GM12878 (cell line): ENCODE measurements around the gene PCNX1. TPM values are rescaled to one million over a fixed set of nuclear protein-coding genes. Genes with fewer than 3 reads are reported as not detected.

ENCODE experiments used
- ATAC-seq: fragments of 200-7000 bp; cut with Tn5 transposase; 3 replicates; pipeline ENCODE4 v1.9.1; 2020; ENCODE audit warnings: mild to moderate bottlenecking, moderate library complexity
- BruUV-seq: library from RNA; stranded (reverse); fragments of 400-500 nt; replicated peaks from 2 replicates; lab custom pipeline; 2021; lab: Mats Ljungman, UMichigan
- CTCF ChIA-PET: fragments of 300-600 bp; sonication (Branson Sonifier 250); formaldehyde crosslinking; extraction: SDS; loops from one replicate; lab custom pipeline; 2021; ENCODE audit warnings: inconsistent platforms; lab: Yijun Ruan, JAX
- POLR2A ChIA-PET: fragments of 350-600 bp; formaldehyde crosslinking; extraction: SDS; loops from one replicate; lab custom pipeline; 2021; ENCODE audit warnings: inconsistent platforms; lab: Charles Lee
- RAD21 ChIA-PET: fragments of 300-600 bp; sonication (Branson Sonifier 250); formaldehyde crosslinking; loops from one replicate; lab custom pipeline; 2023; ENCODE audit warnings: antibody characterized with exemption; ENCODE audit not compliant: unreplicated experiment; lab: Charles Lee
- SMC1A ChIA-PET: fragments of 300-600 bp; sonication (Branson Sonifier 250); formaldehyde crosslinking; loops from one replicate; lab custom pipeline; 2023; ENCODE audit not compliant: unreplicated experiment, uncharacterized antibody; lab: Charles Lee
- DNase-seq: peaks from one replicate; pipeline ENCODE4 v3.0.0-alpha.2; 2011; ENCODE audit warnings: low read depth, low spot score
- FAIRE-seq: peaks from 3 replicates; lab custom pipeline; 2011; peaks lifted over from hg19 to GRCh38; lab: Jason Lieb, UNC
- H2AFZ ChIP-seq: 2 replicates; pipeline ENCODE4 v1.6.0; 2011; ENCODE audit warnings: low read depth, low read length, control low read depth; ENCODE audit not compliant: control insufficient read depth
- H3K27ac ChIP-seq: 2 replicates; pipeline ENCODE4 v1.5.1; 2011; ENCODE audit warnings: control low read depth; ENCODE audit not compliant: control insufficient read depth, insufficient read depth
- H3K27me3 ChIP-seq, 2 experiments: replicated peaks in 1 of 2; 2 replicates each; pipeline versions ENCODE4 v1.6.0 to v1.6.1; 2011; ENCODE audit warnings: low read length in 1 of 2; ENCODE audit not compliant: control insufficient read depth in 2 of 2, insufficient read depth in 2 of 2
- H3K36me3 ChIP-seq, 2 experiments: 2 replicates each; pipeline ENCODE4 v1.5.1; 2011; ENCODE audit warnings: low read length in 1 of 2; ENCODE audit not compliant: control insufficient read depth in 2 of 2, insufficient read depth in 2 of 2
- H3K4me1 ChIP-seq: 2 replicates; pipeline ENCODE4 v1.6.1; 2011; ENCODE audit warnings: mild to moderate bottlenecking, low read length, moderate library complexity, mixed read lengths; ENCODE audit not compliant: control insufficient read depth, insufficient read depth
- H3K4me2 ChIP-seq: 2 replicates; pipeline ENCODE4 v1.6.0; 2011; ENCODE audit warnings: control low read depth; ENCODE audit not compliant: control insufficient read depth, insufficient read depth
- H3K4me3 ChIP-seq: fragments of 200-600 bp; sonication (generic); 2 replicates; pipeline ENCODE4 v1.5.1; 2016
- H3K79me2 ChIP-seq: 2 replicates; pipeline ENCODE4 v1.6.0; 2011; ENCODE audit warnings: low read length; ENCODE audit not compliant: control insufficient read depth, insufficient read depth
- H3K9ac ChIP-seq: 2 replicates; pipeline ENCODE4 v1.8.0; 2011; ENCODE audit warnings: low read length, control low read depth, mixed read lengths; ENCODE audit not compliant: control insufficient read depth, insufficient read depth
- H3K9me3 ChIP-seq: replicated peaks from 3 replicates; pipeline ENCODE4 v1.5.1; 2011; ENCODE audit warnings: mild to moderate bottlenecking, low read length; ENCODE audit not compliant: control insufficient read depth, insufficient read depth
- H4K20me1 ChIP-seq: 2 replicates; pipeline ENCODE4 v1.6.0; 2011; ENCODE audit not compliant: control insufficient read depth, insufficient read depth
- ATF7 ChIP-seq: fragments of 450-650 bp; IDR thresholded peaks from 2 replicates; pipeline ENCODE4 v1.6.1; 2016; ENCODE audit warnings: low read depth, mild to moderate bottlenecking
- BACH1 ChIP-seq: fragments of 450-650 bp; IDR thresholded peaks from 2 replicates; pipeline ENCODE4 v1.6.1; 2017; ENCODE audit warnings: mild to moderate bottlenecking, borderline replicate concordance
- CTCF ChIP-seq, 3 experiments: IDR thresholded peaks in 2 of 3; conservative IDR thresholded peaks in 1 of 3; 2 replicates each; pipeline ENCODE4 v1.5.1; 2011; ENCODE audit warnings: low read depth in 3 of 3, low read length in 3 of 3, mild to moderate bottlenecking in 3 of 3, control low read depth in 2 of 3, moderate library complexity in 2 of 3, inconsistent platforms in 1 of 3, mixed read lengths in 1 of 3; ENCODE audit not compliant: control insufficient read depth in 2 of 3, insufficient read depth in 1 of 3; ENCODE audit errors: extremely low read depth in 1 of 3
- FOXK2 ChIP-seq: fragments of 450-650 bp; IDR thresholded peaks from 2 replicates; pipeline ENCODE4 v1.6.1; 2017; ENCODE audit warnings: mild to moderate bottlenecking, moderate library complexity
- KLF5 ChIP-seq: fragments of 450-650 bp; IDR thresholded peaks from 2 replicates; pipeline ENCODE4 v1.6.1; 2014; ENCODE audit warnings: mild to moderate bottlenecking; ENCODE audit not compliant: partially characterized antibody
- RB1 ChIP-seq: fragments of 450-650 bp; formaldehyde crosslinking; IDR thresholded peaks from 2 replicates; pipeline ENCODE4 v1.6.1; 2017; ENCODE audit warnings: mild to moderate bottlenecking, borderline replicate concordance
- ZBED1 ChIP-seq: IDR thresholded peaks from 2 replicates; pipeline ENCODE4 v1.6.1; 2016; ENCODE audit warnings: borderline replicate concordance
- ZBTB11 ChIP-seq: fragments of 450-650 bp; formaldehyde crosslinking; IDR thresholded peaks from 2 replicates; pipeline ENCODE4 v1.5.0; 2022; ENCODE audit warnings: mild to moderate bottlenecking, missing genetic modification characterization
- WGBS: methylation state at CpG from one replicate; pipeline ENCODE4 v1.1.6; 2016; ENCODE audit warnings: low lambda C conversion rate; ENCODE audit not compliant: insufficient replicate concordance, insufficient coverage; ENCODE audit errors: missing lambda C conversion rate; 5-methylcytosine and 5-hydroxymethylcytosine counted together
- in situ Hi-C: fragments of 300-500 bp; cut with MboI; formaldehyde crosslinking; loops from 9 replicates; pipeline ENCODE4 v1.14.3; 2018; ENCODE audit warnings: mixed read lengths
- intact Hi-C: fragments of 100-400 bp; cut with micrococcal nuclease; formaldehyde crosslinking; loops from one replicate; pipeline ENCODE4 v1.14.2; 2022; ENCODE audit not compliant: unreplicated experiment
- polyA plus RNA-seq, 11 experiments: library from polyadenylated mRNA; depleted of rRNA in 4 of 11; unstranded in 6 of 11; stranded (reverse) in 5 of 11; fragments of >200 nt; fragmentation: Nextera tagmentation in 4 of 11; fragmentation: Illumina TruSeq in 1 of 11; extraction: Ambion mirVana in 4 of 11; extraction: Trizol in 1 of 11; gene quantifications; 1 replicate in 1 of 11; 2 replicates in 10 of 11; pipeline versions ENCODE4 v1.2.1 to v1.2.3, GENCODE V29; 2011 to 2016; ENCODE audit warnings: inconsistent platforms in 2 of 11, missing spikeins in 2 of 11, low read depth in 1 of 11
- total RNA-seq, 4 experiments: library from RNA; depleted of rRNA in 3 of 4; stranded (reverse); fragments of >200 nt in 3 of 4; fragmentation: Illumina TruSeq in 1 of 4; extraction: Trizol in 1 of 4; gene quantifications; 2 replicates each; pipeline versions ENCODE4 v1.2.1 to v1.2.3, GENCODE V29; 2013 to 2021
- TF ChIP-seq, protein P1 (sequence below): fragments of 450-650 bp; IDR thresholded peaks from 2 replicates; pipeline ENCODE4 v1.6.1; 2014; ENCODE audit warnings: mild to moderate bottlenecking
- TF ChIP-seq, protein P2 (sequence below): IDR thresholded peaks from 2 replicates; pipeline ENCODE4 v1.6.1; 2012; ENCODE audit warnings: low read depth, low read length, improper control_type of control experiment
- TF ChIP-seq, protein P3 (sequence below): IDR thresholded peaks from 2 replicates; pipeline ENCODE4 v1.6.1; 2012; ENCODE audit warnings: low read depth, low read length, improper control_type of control experiment

PCNX1 gene
- total and polyA plus RNA-seq, 10 of the 15 experiments (the other 5 are each of a cell fraction or from before 2014, with no cell fraction given), result 4.6 to 53.9 (median 20.5) TPM

DNA sequence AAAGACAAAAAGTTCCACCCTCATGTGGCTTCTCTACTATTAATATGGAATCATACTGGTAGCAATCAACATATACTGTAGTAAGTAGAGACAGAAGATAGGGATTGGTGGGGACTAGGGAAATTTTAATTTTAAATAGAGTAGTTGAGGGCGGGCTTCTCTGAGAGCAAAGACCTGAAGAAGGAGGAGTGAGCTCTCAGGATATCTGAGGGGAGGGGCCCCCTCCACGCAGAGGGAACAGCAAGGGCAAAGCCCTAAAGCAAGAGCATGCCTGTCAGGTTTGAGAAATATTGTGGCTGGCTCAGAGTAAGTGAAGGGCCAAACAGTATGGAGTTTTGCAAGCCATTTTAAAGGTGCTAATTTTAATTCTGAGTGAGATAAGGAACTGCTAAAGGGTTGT, 64.3 kb downstream of the PCNX1 start:
- H3K27me3 ChIP-seq, result no peaks in the 10 kb centered on the region
- no peak for DNase-seq
- no peak overlapping the region for H3K27ac ChIP-seq
- no peak overlapping the region for H3K9ac ChIP-seq
- in situ Hi-C loops (loop anchor here (5.0 kb wide), 1 partner anchor 159 kb away; no protein-coding TSS in a partner anchor), intact Hi-C loops (loop anchor here (10.0 kb wide), 2 partner anchors 257 to 347 kb away; no protein-coding TSS in a partner anchor)
- WGBS, result 76% methylated on average over 2 of the region's 2 CpGs
- no TSS peak for BruUV-seq
- no peak for TF ChIP-seq ATF7
- no peak for TF ChIP-seq RB1
- no peak for TF ChIP-seq FOXK2
- no peak for TF ChIP-seq KLF5
- no peak for TF ChIP-seq ZBED1
- TF ChIP-seq, protein P1, sequence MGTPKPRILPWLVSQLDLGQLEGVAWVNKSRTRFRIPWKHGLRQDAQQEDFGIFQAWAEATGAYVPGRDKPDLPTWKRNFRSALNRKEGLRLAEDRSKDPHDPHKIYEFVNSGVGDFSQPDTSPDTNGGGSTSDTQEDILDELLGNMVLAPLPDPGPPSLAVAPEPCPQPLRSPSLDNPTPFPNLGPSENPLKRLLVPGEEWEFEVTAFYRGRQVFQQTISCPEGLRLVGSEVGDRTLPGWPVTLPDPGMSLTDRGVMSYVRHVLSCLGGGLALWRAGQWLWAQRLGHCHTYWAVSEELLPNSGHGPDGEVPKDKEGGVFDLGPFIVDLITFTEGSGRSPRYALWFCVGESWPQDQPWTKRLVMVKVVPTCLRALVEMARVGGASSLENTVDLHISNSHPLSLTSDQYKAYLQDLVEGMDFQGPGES, result no peak
- no peak for TF ChIP-seq CTCF (IDR thresholded peaks at IDR 0.05 in 2 of 3, conservative IDR thresholded peaks at IDR 0.05 in 1 of 3; ENCODE audit: control insufficient read depth in 2 of 3, extremely low read depth in 1 of 3, insufficient read depth in 1 of 3, low read depth in 3 of 3, low read length in 3 of 3)
- TF ChIP-seq, protein P2, sequence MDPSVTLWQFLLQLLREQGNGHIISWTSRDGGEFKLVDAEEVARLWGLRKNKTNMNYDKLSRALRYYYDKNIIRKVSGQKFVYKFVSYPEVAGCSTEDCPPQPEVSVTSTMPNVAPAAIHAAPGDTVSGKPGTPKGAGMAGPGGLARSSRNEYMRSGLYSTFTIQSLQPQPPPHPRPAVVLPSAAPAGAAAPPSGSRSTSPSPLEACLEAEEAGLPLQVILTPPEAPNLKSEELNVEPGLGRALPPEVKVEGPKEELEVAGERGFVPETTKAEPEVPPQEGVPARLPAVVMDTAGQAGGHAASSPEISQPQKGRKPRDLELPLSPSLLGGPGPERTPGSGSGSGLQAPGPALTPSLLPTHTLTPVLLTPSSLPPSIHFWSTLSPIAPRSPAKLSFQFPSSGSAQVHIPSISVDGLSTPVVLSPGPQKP, result no peak
- TF ChIP-seq, protein P3, sequence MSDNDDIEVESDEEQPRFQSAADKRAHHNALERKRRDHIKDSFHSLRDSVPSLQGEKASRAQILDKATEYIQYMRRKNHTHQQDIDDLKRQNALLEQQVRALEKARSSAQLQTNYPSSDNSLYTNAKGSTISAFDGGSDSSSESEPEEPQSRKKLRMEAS, result no peak
- no peak for TF ChIP-seq ZBTB11
- no peak for TF ChIP-seq BACH1
- no peaks in the 10 kb centered on the region for H4K20me1 ChIP-seq
- no peaks in the 10 kb centered on the region for H3K79me2 ChIP-seq
- H3K36me3 ChIP-seq, result peaks cover 0 to 2% of the 10 kb centered on the region in 2 experiments; a peak in 1 of 4 replicates
- no peaks in the 10 kb centered on the region for H3K4me1 ChIP-seq
- H3K9me3 ChIP-seq, result no peaks in the 10 kb centered on the region
- POLR2A ChIA-PET, result no interaction called here
- no peak for ATAC-seq
- FAIRE-seq, result no peak
- H2AFZ ChIP-seq, result no peak overlapping the region
- no peak overlapping the region for H3K4me3 ChIP-seq
- SMC1A ChIA-PET, result interaction anchor here (1.0 to 1.8 kb wide), 2 partner anchors 90 to 150 kb away, joined by 3 to 7 read pairs; no protein-coding TSS in a partner anchor
- no peak overlapping the region for H3K4me2 ChIP-seq
- RAD21 ChIA-PET, result interaction anchor here (0.9 to 2.4 kb wide), 2 partner anchors 64 to 153 kb away, joined by 3 to 23 read pairs; partner anchors contain the start of gene PCNX1
- CTCF ChIA-PET, result interaction anchor here (1.0 to 3.6 kb wide), 4 partner anchors 66 to 162 kb away, joined by 3 to 58 read pairs (median 13); partner anchors contain the start of genes MAP3K9 and PCNX1
